ENCODE data around the gene TRIM47. TPM values are rescaled to one million over a fixed set of nuclear protein-coding genes. Genes with fewer than 3 reads are reported as not detected.

The TRIM47 gene
- total and polyA plus RNA-seq, 2 experiments from 2014 or later: 7.2 to 9.9 TPM

GRCh38 chr17:75914643-75915267 is 36.4 kb upstream of the TRIM47 start:
- no peaks in the 10 kb centered on the region for H3F3A ChIP-seq (replicated peaks; ENCODE audit: low read depth)
- H3K36me3 Mint-ChIP-seq (ENCODE audit: low read depth): peaks cover 10% of the 10 kb centered on the region; the same call in 2 of the 3 replicates
- H3K4me2 ChIP-seq: no peak overlapping the region
- peak; percentile 76 for DNase-seq (ENCODE audit: low spot score)
- no peaks in the 10 kb centered on the region; the same call in 1 of the 2 replicates for H3K4me1 ChIP-seq (ENCODE audit: insufficient read depth)
- H4K20me1 ChIP-seq (replicated peaks; ENCODE audit: insufficient read depth): no peaks in the 10 kb centered on the region
- H3K36me3 ChIP-seq (ENCODE audit: insufficient read depth): no peaks in the 10 kb centered on the region
- no peak overlapping the region for H3K27ac ChIP-seq (ENCODE audit: low read depth)
- H3K79me2 ChIP-seq (replicated peaks; ENCODE audit: insufficient read depth): no peaks in the 10 kb centered on the region
- no peak overlapping the region for H2AFZ ChIP-seq
- peak; percentile 86 for ATAC-seq
- no peaks in the 10 kb centered on the region for H3K9me3 Mint-ChIP-seq
- H3K27me3 Mint-ChIP-seq (ENCODE audit: insufficient read depth, low read depth, poor library complexity): peaks cover 6% of the 10 kb centered on the region
- TF ChIP-seq STAT1 (IDR thresholded peaks at IDR 0.05; ENCODE audit: unreplicated experiment) (no peak), NANOG (IDR thresholded peaks at IDR 0.05; ENCODE audit: borderline replicate concordance) (no peak), JUNB (IDR thresholded peaks at IDR 0.05; ENCODE audit: unreplicated experiment) (no peak), CTCF (conservative IDR thresholded peaks at IDR 0.05; ENCODE audit: low read depth in 2 of 2) (peak; percentile 17 to 57; a peak in 3 of 4 replicates)
- TF ChIP-seq, protein P1, sequence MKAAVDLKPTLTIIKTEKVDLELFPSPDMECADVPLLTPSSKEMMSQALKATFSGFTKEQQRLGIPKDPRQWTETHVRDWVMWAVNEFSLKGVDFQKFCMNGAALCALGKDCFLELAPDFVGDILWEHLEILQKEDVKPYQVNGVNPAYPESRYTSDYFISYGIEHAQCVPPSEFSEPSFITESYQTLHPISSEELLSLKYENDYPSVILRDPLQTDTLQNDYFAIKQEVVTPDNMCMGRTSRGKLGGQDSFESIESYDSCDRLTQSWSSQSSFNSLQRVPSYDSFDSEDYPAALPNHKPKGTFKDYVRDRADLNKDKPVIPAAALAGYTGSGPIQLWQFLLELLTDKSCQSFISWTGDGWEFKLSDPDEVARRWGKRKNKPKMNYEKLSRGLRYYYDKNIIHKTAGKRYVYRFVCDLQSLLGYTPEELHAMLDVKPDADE (IDR thresholded peaks at IDR 0.05): no peak
- TF ChIP-seq, protein P2, sequence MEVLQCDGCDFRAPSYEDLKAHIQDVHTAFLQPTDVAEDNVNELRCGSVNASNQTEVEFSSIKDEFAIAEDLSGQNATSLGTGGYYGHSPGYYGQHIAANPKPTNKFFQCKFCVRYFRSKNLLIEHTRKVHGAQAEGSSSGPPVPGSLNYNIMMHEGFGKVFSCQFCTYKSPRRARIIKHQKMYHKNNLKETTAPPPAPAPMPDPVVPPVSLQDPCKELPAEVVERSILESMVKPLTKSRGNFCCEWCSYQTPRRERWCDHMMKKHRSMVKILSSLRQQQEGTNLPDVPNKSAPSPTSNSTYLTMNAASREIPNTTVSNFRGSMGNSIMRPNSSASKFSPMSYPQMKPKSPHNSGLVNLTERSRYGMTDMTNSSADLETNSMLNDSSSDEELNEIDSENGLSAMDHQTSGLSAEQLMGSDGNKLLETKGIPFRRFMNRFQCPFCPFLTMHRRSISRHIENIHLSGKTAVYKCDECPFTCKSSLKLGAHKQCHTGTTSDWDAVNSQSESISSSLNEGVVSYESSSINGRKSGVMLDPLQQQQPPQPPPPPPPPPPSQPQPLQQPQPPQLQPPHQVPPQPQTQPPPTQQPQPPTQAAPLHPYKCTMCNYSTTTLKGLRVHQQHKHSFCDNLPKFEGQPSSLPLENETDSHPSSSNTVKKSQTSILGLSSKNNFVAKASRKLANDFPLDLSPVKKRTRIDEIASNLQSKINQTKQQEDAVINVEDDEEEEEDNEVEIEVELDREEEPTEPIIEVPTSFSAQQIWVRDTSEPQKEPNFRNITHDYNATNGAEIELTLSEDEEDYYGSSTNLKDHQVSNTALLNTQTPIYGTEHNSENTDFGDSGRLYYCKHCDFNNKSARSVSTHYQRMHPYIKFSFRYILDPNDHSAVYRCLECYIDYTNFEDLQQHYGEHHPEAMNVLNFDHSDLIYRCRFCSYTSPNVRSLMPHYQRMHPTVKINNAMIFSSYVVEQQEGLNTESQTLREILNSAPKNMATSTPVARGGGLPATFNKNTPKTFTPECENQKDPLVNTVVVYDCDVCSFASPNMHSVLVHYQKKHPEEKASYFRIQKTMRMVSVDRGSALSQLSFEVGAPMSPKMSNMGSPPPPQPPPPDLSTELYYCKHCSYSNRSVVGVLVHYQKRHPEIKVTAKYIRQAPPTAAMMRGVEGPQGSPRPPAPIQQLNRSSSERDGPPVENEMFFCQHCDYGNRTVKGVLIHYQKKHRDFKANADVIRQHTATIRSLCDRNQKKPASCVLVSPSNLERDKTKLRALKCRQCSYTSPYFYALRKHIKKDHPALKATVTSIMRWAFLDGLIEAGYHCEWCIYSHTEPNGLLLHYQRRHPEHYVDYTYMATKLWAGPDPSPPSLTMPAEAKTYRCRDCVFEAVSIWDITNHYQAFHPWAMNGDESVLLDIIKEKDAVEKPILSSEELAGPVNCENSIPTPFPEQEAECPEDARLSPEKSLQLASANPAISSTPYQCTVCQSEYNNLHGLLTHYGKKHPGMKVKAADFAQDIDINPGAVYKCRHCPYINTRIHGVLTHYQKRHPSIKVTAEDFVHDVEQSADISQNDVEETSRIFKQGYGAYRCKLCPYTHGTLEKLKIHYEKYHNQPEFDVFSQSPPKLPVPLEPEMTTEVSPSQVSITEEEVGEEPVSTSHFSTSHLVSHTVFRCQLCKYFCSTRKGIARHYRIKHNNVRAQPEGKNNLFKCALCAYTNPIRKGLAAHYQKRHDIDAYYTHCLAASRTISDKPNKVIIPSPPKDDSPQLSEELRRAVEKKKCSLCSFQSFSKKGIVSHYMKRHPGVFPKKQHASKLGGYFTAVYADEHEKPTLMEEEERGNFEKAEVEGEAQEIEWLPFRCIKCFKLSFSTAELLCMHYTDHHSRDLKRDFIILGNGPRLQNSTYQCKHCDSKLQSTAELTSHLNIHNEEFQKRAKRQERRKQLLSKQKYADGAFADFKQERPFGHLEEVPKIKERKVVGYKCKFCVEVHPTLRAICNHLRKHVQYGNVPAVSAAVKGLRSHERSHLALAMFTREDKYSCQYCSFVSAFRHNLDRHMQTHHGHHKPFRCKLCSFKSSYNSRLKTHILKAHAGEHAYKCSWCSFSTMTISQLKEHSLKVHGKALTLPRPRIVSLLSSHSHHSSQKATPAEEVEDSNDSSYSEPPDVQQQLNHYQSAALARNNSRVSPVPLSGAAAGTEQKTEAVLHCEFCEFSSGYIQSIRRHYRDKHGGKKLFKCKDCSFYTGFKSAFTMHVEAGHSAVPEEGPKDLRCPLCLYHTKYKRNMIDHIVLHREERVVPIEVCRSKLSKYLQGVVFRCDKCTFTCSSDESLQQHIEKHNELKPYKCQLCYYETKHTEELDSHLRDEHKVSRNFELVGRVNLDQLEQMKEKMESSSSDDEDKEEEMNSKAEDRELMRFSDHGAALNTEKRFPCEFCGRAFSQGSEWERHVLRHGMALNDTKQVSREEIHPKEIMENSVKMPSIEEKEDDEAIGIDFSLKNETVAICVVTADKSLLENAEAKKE (CRISPR knock-in tag; IDR thresholded peaks at IDR 0.05): no peak
- no peaks in the 10 kb centered on the region; the same call in 2 of the 3 replicates for H3K4me1 Mint-ChIP-seq
- H3K27ac Mint-ChIP-seq: no peak overlapping the region; the same call in 1 of the 2 replicates
- no peak overlapping the region for H3K4me3 ChIP-seq
- no peaks in the 10 kb centered on the region for H3K9me2 ChIP-seq (ENCODE audit: insufficient read depth)
- H3K27me3 ChIP-seq (ENCODE audit: insufficient read depth): no peaks in the 10 kb centered on the region
- no peak overlapping the region for H3K4me3 Mint-ChIP-seq

Measured in GM23338 (cell line).